OCI-M2 (cell line): ENCODE results near the gene JAG1.
"Not testable (repeated sequence)": the region's sequence is repeated elsewhere in the genome, so short reads cannot be mapped to it uniquely, and the experiment has no call there.

ENCODE experiments used
- DNase-seq: peaks from one replicate; lab custom pipeline; 2025; ENCODE audit not compliant: unreplicated experiment; lab: John Stamatoyannopoulos, UW

Gene JAG1

GRCh38 chr20:10590446-10590845 is 83.4 kb downstream of the JAG1 start:
- not testable (repeated sequence) for DNase-seq
